HTR-8/SVneo (cell line): Measurements from ENCODE around the gene NTS.

Experiments
- DNase-seq: peaks from one replicate; pipeline ENCODE4 v3.0.0; 2011; ENCODE audit warnings: low spot score, mixed read lengths; ENCODE audit not compliant: insufficient read length
- FAIRE-seq: peaks from 2 replicates; lab custom pipeline; 2011; peaks lifted over from hg19 to GRCh38; lab: Jason Lieb, UNC

The NTS gene

GRCh38 chr12:85920324-85920947, 46.3 kb downstream of the NTS start:
- DNase-seq, result peak; percentile 29
- no peak for FAIRE-seq

GRCh38 chr12:85923767-85924331, 49.8 kb downstream of the NTS start:
- FAIRE-seq, result no peak
- DNase-seq, result peak; percentile 4

- FAIRE-seq, result no peak
Measured at GRCh38 chr12:85927166-85927565, 53.1 kb downstream of the NTS start.

More at GRCh38 chr12:85927166-85927565, 53.1 kb downstream of the NTS start:
- no peak for DNase-seq
